ENCODE data around the gene YPEL2. TPM values are rescaled to one million over a fixed set of nuclear protein-coding genes. Genes with fewer than 3 reads are reported as not detected.
A peak's percentile ranks its signal among the peaks of the same experiment; 100 is the strongest.

Gene YPEL2
- total RNA-seq, 2 donors from 2014 or later: 64.2 to 79.9 TPM

GRCh38 chr17:59401725-59402124, 70.3 kb downstream of the YPEL2 start:
- TF ChIP-seq, protein P1, sequence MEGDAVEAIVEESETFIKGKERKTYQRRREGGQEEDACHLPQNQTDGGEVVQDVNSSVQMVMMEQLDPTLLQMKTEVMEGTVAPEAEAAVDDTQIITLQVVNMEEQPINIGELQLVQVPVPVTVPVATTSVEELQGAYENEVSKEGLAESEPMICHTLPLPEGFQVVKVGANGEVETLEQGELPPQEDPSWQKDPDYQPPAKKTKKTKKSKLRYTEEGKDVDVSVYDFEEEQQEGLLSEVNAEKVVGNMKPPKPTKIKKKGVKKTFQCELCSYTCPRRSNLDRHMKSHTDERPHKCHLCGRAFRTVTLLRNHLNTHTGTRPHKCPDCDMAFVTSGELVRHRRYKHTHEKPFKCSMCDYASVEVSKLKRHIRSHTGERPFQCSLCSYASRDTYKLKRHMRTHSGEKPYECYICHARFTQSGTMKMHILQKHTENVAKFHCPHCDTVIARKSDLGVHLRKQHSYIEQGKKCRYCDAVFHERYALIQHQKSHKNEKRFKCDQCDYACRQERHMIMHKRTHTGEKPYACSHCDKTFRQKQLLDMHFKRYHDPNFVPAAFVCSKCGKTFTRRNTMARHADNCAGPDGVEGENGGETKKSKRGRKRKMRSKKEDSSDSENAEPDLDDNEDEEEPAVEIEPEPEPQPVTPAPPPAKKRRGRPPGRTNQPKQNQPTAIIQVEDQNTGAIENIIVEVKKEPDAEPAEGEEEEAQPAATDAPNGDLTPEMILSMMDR (IDR thresholded peaks at IDR 0.05): no peak
- Histone ChIP-seq H3K9me3 (no peaks in the 10 kb centered on the region), H3K27ac (no peak overlapping the region), H3K4me3 (no peak overlapping the region), H3K27me3 (replicated peaks; ENCODE audit: insufficient read depth) (no peaks in the 10 kb centered on the region), H3K4me1 (ENCODE audit: control insufficient read depth in 1 of 2, low read depth in 2 of 2) (peaks cover 4 to 40% of the 10 kb centered on the region in 2 donors), H3K36me3 (peaks cover 34% of the 10 kb centered on the region)
- DNase-seq (ENCODE audit: low spot score) (no peak), ATAC-seq (ENCODE audit: insufficient number of reproducible peaks, low FRiP score, low read depth) (no peak)

DNA sequence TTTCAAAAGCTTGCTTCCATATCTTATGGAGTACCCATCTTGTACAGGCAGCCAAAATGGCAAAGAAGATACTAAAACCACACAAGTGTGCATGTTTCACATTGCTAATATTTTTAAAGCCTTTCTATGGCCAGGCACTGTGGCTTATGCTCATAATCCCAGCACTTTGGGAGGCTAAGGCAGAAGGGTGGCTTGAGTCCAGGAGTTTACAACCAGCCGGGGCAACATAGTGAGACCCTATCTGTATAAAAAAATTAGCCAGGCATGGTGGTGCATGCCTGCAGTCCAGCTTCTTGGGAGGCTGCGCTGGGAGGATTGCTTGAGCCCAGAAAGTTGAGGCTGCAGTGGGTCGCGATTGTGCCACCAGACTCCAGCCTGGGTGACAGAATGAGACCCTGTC, 71.3 kb downstream of the YPEL2 start:
- H3K27ac ChIP-seq: no peak overlapping the region
- peaks cover 24% of the 10 kb centered on the region for H3K36me3 ChIP-seq
- H3K27me3 ChIP-seq (replicated peaks; ENCODE audit: insufficient read depth): no peaks in the 10 kb centered on the region
- H3K9me3 ChIP-seq: no peaks in the 10 kb centered on the region
- DNase-seq (ENCODE audit: low spot score): no peak
- ATAC-seq (ENCODE audit: insufficient number of reproducible peaks, low FRiP score, low read depth): no peak
- H3K4me1 ChIP-seq (ENCODE audit: control insufficient read depth in 1 of 2, low read depth in 2 of 2): peaks cover 4 to 50% of the 10 kb centered on the region in 2 donors
- no peak overlapping the region for H3K4me3 ChIP-seq
- TF ChIP-seq, protein P1 (IDR thresholded peaks at IDR 0.05): no peak

GRCh38 chr17:59404471-59404870, 73.0 kb downstream of the YPEL2 start:
- Histone ChIP-seq H3K27me3 (replicated peaks; ENCODE audit: insufficient read depth) (no peaks in the 10 kb centered on the region), H3K36me3 (peaks cover 16% of the 10 kb centered on the region), H3K9me3 (no peaks in the 10 kb centered on the region), H3K27ac (peak overlapping the region in 1 of 2 donors; percentile 44), H3K4me3 (no peak overlapping the region), H3K4me1 (ENCODE audit: control insufficient read depth in 1 of 2, low read depth in 2 of 2) (peaks cover 4 to 47% of the 10 kb centered on the region in 2 donors)
- TF ChIP-seq, protein P1 (IDR thresholded peaks at IDR 0.05): no peak
- ATAC-seq (ENCODE audit: insufficient number of reproducible peaks, low FRiP score, low read depth) (no peak), DNase-seq (ENCODE audit: low spot score) (no peak)

GRCh38 chr17:59405944-59406705, 74.7 kb downstream of the YPEL2 start:
- H3K36me3 ChIP-seq: peaks cover 11% of the 10 kb centered on the region

GRCh38 chr17:59406808-59407381, 75.4 kb downstream of the YPEL2 start:
- peaks cover 4 to 25% of the 10 kb centered on the region in 2 donors for H3K4me1 ChIP-seq (ENCODE audit: control insufficient read depth in 1 of 2, low read depth in 2 of 2)
- peaks cover 11% of the 10 kb centered on the region for H3K36me3 ChIP-seq
- no peak overlapping the region for H3K4me3 ChIP-seq
- TF ChIP-seq, protein P1 (IDR thresholded peaks at IDR 0.05): no peak
- no peaks in the 10 kb centered on the region for H3K9me3 ChIP-seq
- H3K27ac ChIP-seq: peak overlapping the region; percentile 37 to 65
- DNase-seq (ENCODE audit: low spot score) (no peak), ATAC-seq (ENCODE audit: insufficient number of reproducible peaks, low FRiP score, low read depth) (peak; percentile 67)
- H3K27me3 ChIP-seq (replicated peaks; ENCODE audit: insufficient read depth): no peaks in the 10 kb centered on the region

More at GRCh38 chr17:59405944-59406705, 74.7 kb downstream of the YPEL2 start:
- TF ChIP-seq, protein P1 (IDR thresholded peaks at IDR 0.05): no peak
- no peaks in the 10 kb centered on the region for H3K27me3 ChIP-seq (replicated peaks; ENCODE audit: insufficient read depth)
- ATAC-seq (ENCODE audit: insufficient number of reproducible peaks, low FRiP score, low read depth): no peak
- DNase-seq (ENCODE audit: low spot score): no peak
- peak overlapping the region; percentile 37 to 65 for H3K27ac ChIP-seq
- no peaks in the 10 kb centered on the region for H3K9me3 ChIP-seq
- H3K4me3 ChIP-seq: no peak overlapping the region
- peaks cover 4 to 32% of the 10 kb centered on the region in 2 donors for H3K4me1 ChIP-seq (ENCODE audit: control insufficient read depth in 1 of 2, low read depth in 2 of 2)

Data from thoracic aorta (tissue), 2 donors.